OCI-LY7 (cell line): Measurements from ENCODE around the gene SPATA2. TPM values are rescaled to one million over a fixed set of nuclear protein-coding genes. Genes with fewer than 3 reads are reported as not detected.

Source experiments
- BruUV-seq: library from RNA; stranded (reverse); fragments of 400-500 nt; replicated peaks from 2 replicates; lab custom pipeline; 2021; lab: Mats Ljungman, UMichigan
- CTCF ChIA-PET: fragments of 300-600 bp; sonication (Branson Sonifier 250); formaldehyde crosslinking; loops from one replicate; lab custom pipeline; 2022; ENCODE audit warnings: antibody characterized with exemption; ENCODE audit not compliant: unreplicated experiment; lab: Charles Lee
- POLR2A ChIA-PET: fragments of 300-600 bp; sonication (Branson Sonifier 250); formaldehyde crosslinking; loops from one replicate; lab custom pipeline; 2022; ENCODE audit warnings: antibody characterized with exemption; lab: Charles Lee
- DNase-seq: peaks from one replicate; pipeline ENCODE4 v3.0.0-alpha.2; 2015; ENCODE audit warnings: low spot score
- H2AFZ ChIP-seq: fragments of 200-600 bp; sonication (generic), shearing (Covaris generic); 2 replicates; pipeline ENCODE4 v1.6.1; 2014; ENCODE audit warnings: mild to moderate bottlenecking, antibody characterized with exemption, low read length, moderate library complexity
- H3K27ac ChIP-seq: fragments of 200-600 bp; sonication (generic); 2 replicates; pipeline ENCODE4 v1.5.1; 2014; ENCODE audit warnings: mixed run types, low read depth, mild to moderate bottlenecking, moderate library complexity, low read length, inconsistent platforms; ENCODE audit not compliant: poor library complexity, severe bottlenecking
- H3K36me3 ChIP-seq: fragments of 200-600 bp; sonication (generic); 2 replicates; pipeline ENCODE4 v1.6.1; 2014; ENCODE audit warnings: mild to moderate bottlenecking, antibody characterized with exemption, low read length, moderate library complexity, mixed read lengths; ENCODE audit not compliant: insufficient read depth
- H3K4me1 ChIP-seq: fragments of 200-600 bp; sonication (generic); 2 replicates; pipeline ENCODE4 v1.5.1; 2014; ENCODE audit warnings: mild to moderate bottlenecking, low read length; ENCODE audit not compliant: insufficient read depth, poor library complexity, severe bottlenecking
- H3K4me2 ChIP-seq: fragments of 200-600 bp; sonication (generic); 2 replicates; pipeline ENCODE4 v1.6.1; 2014; ENCODE audit warnings: mild to moderate bottlenecking, low read length
- H3K4me3 ChIP-seq: fragments of 200-600 bp; sonication (generic); 2 replicates; pipeline ENCODE4 v1.5.1; 2014; ENCODE audit warnings: mild to moderate bottlenecking, low read depth, low read length; ENCODE audit not compliant: poor library complexity, severe bottlenecking
- H3K79me2 ChIP-seq: fragments of 200-600 bp; sonication (generic); 2 replicates; pipeline ENCODE4 v1.6.1; 2016; ENCODE audit warnings: low read depth, mild to moderate bottlenecking, low read length, moderate library complexity, mixed read lengths; ENCODE audit not compliant: insufficient read depth
- H3K9me2 ChIP-seq: fragments of 200-600 bp; sonication (generic); 2 replicates; pipeline ENCODE4 v1.6.1; 2016; ENCODE audit warnings: mild to moderate bottlenecking, low read length, mixed read lengths; ENCODE audit not compliant: insufficient read depth
- H3K9me3 ChIP-seq: fragments of 200-600 bp; sonication (generic); 2 replicates; pipeline ENCODE4 v1.6.1; 2014; ENCODE audit warnings: mild to moderate bottlenecking, mixed run types, low read length, mixed read lengths
- H4K20me1 ChIP-seq: fragments of 200-600 bp; sonication (generic); 2 replicates; pipeline ENCODE4 v1.6.1; 2014; ENCODE audit warnings: mild to moderate bottlenecking, antibody characterized with exemption, low read length, moderate library complexity, mixed read lengths; ENCODE audit not compliant: insufficient read depth
- CTCF ChIP-seq: fragments of 200-600 bp; sonication (generic); conservative IDR thresholded peaks from 2 replicates; pipeline ENCODE4 v1.5.1; 2014; ENCODE audit warnings: mild to moderate bottlenecking, antibody characterized with exemption, low read length, moderate library complexity, mixed read lengths
- EZH2phosphoT487 ChIP-seq: fragments of 200-600 bp; sonication (generic); IDR thresholded peaks from 2 replicates; pipeline ENCODE4 v1.6.1; 2018; ENCODE audit warnings: low read depth, borderline replicate concordance, mild to moderate bottlenecking, mixed run types, antibody characterized with exemption, low read length, moderate library complexity, mixed read lengths
- intact Hi-C: fragments of 100-400 bp; cut with micrococcal nuclease; formaldehyde crosslinking; loops from one replicate; pipeline ENCODE4 v1.10.0; 2022; ENCODE audit not compliant: unreplicated experiment
- total RNA-seq, 2 experiments: library from RNA; depleted of rRNA in 1 of 2; stranded (reverse); fragments of >200 nt in 1 of 2; shearing (Covaris generic) in 1 of 2; gene quantifications; 2 replicates each; pipeline ENCODE4 v1.2.3, GENCODE V29; 2014 to 2022

SPATA2 gene
- total RNA-seq, 2 experiments from 2014 or later = 3.9 to 8.1 TPM

DNA sequence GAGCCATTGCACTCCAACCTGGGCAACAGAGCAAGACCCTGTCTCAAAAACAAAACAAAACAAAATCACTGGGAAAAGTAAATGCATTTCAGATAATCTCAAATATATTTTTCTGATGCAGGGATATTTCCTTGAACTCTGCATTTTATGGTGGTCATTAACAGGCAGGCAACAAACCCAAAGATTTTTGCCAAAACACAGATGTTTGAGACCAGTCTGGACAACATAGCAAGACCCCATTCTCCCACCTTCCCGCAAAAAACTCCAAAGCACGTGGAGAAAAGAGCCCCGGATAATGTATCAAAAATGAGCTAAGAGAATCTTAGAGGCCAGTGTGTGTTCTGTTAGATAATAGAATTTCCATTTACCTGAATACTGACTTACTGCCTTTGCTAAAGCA is 58.4 kb downstream of the SPATA2 start:
- Histone ChIP-seq H3K27ac (no peak overlapping the region), H2AFZ (no peak overlapping the region), H3K4me2 (no peak overlapping the region), H3K79me2 (no peaks in the 10 kb centered on the region), H3K4me3 (no peak overlapping the region), H3K9me2 (no peaks in the 10 kb centered on the region), H3K4me1 (no peaks in the 10 kb centered on the region), H4K20me1 (no peaks in the 10 kb centered on the region), H3K9me3 (no peaks in the 10 kb centered on the region), H3K36me3 (peaks cover 34% of the 10 kb centered on the region)
- ChIA-PET CTCF (no interaction called here), POLR2A (no interaction called here)
- no TSS peak for BruUV-seq
- intact Hi-C loops = no loop called here
- no peak for TF ChIP-seq EZH2phosphoT487
- no peak for TF ChIP-seq CTCF
- no peak for DNase-seq

- POLR2A ChIA-PET = interaction anchor here (0.7 kb wide), 1 partner anchor 9 kb away, joined by 3 read pairs; no protein-coding TSS in a partner anchor
- Histone ChIP-seq H3K4me3 (no peak overlapping the region), H3K9me3 (no peaks in the 10 kb centered on the region), H3K4me1 (no peaks in the 10 kb centered on the region), H2AFZ (no peak overlapping the region), H3K9me2 (no peaks in the 10 kb centered on the region), H4K20me1 (no peaks in the 10 kb centered on the region), H3K27ac (no peak overlapping the region), H3K4me2 (no peak overlapping the region), H3K79me2 (no peaks in the 10 kb centered on the region), H3K36me3 (peaks cover 58% of the 10 kb centered on the region)
- BruUV-seq = no TSS peak
- CTCF ChIA-PET = no interaction called here
- intact Hi-C loops = no loop called here
- TF ChIP-seq EZH2phosphoT487 (no peak), CTCF (no peak)
- no peak for DNase-seq
Observed at GRCh38 chr20:49854190-49854875, 61.0 kb downstream of the SPATA2 start.

GRCh38 chr20:49853640-49854039 is 61.7 kb downstream of the SPATA2 start:
- CTCF ChIA-PET = no interaction called here
- Histone ChIP-seq H3K9me3 (no peaks in the 10 kb centered on the region), H4K20me1 (no peaks in the 10 kb centered on the region), H3K9me2 (no peaks in the 10 kb centered on the region), H3K4me2 (no peak overlapping the region), H2AFZ (no peak overlapping the region), H3K4me3 (no peak overlapping the region), H3K27ac (no peak overlapping the region), H3K36me3 (peaks cover 62% of the 10 kb centered on the region), H3K4me1 (no peaks in the 10 kb centered on the region), H3K79me2 (no peaks in the 10 kb centered on the region)
- BruUV-seq = no TSS peak
- TF ChIP-seq CTCF (no peak), EZH2phosphoT487 (no peak)
- intact Hi-C loops = no loop called here
- no peak for DNase-seq
- POLR2A ChIA-PET = interaction anchor here (0.7 kb wide), 1 partner anchor 10 kb away, joined by 3 read pairs; no protein-coding TSS in a partner anchor
